Neural crest cell (in vitro differentiated cells): ENCODE data around the gene VSX1. TPM values are rescaled to one million over a fixed set of nuclear protein-coding genes. Genes with fewer than 3 reads are reported as not detected.

Source experiments
- DNase-seq: peaks from one replicate; pipeline ENCODE4 v3.0.0; 2021; ENCODE audit warnings: low read depth, mixed read lengths, low spot score
- H3K27ac Mint-ChIP-seq: one replicate; pipeline ENCODE4 v1.8.0; 2021; ENCODE audit warnings: mild to moderate bottlenecking, mixed read lengths; ENCODE audit not compliant: unreplicated experiment
- H3K27me3 Mint-ChIP-seq: 2 replicates; pipeline ENCODE4 v1.8.0; 2021; ENCODE audit warnings: low read depth, mild to moderate bottlenecking, mixed read lengths
- H3K36me3 Mint-ChIP-seq: 2 replicates; pipeline ENCODE4 v1.8.0; 2021; ENCODE audit warnings: low read depth, mild to moderate bottlenecking, mixed read lengths
- H3K4me1 Mint-ChIP-seq: 2 replicates; pipeline ENCODE4 v1.8.0; 2021; ENCODE audit warnings: mixed read lengths
- H3K4me3 Mint-ChIP-seq: one replicate; pipeline ENCODE4 v1.8.0; 2021; ENCODE audit warnings: mild to moderate bottlenecking, mixed read lengths
- H3K9me3 Mint-ChIP-seq: 2 replicates; pipeline ENCODE4 v1.8.0; 2021; ENCODE audit warnings: mixed read lengths
- CTCF ChIP-seq: fragments of 200-600 bp; sonication (generic); conservative IDR thresholded peaks from 2 replicates; pipeline ENCODE4 v1.5.0; 2021; ENCODE audit warnings: antibody characterized with exemption, mild to moderate bottlenecking
- total RNA-seq: library from RNA; stranded (reverse); gene quantifications from 2 replicates; pipeline ENCODE4 v1.2.1, GENCODE V29; 2021

VSX1 gene
- total RNA-seq, 1 donor from 2014 or later: 4.2 TPM

GRCh38 chr20:25070821-25071473, 11.0 kb downstream of the VSX1 start:
- Mint-ChIP-seq H3K9me3 (no peaks in the 10 kb centered on the region), H3K27ac (no peak overlapping the region), H3K4me3 (no peak overlapping the region), H3K36me3 (no peaks in the 10 kb centered on the region), H3K4me1 (peaks cover 5% of the 10 kb centered on the region), H3K27me3 (peaks cover 75% of the 10 kb centered on the region)
- no peak for DNase-seq
- TF ChIP-seq CTCF: no peak

- H3K9me3 Mint-ChIP-seq: no peaks in the 10 kb centered on the region
- H3K4me1 Mint-ChIP-seq: peaks cover 25% of the 10 kb centered on the region
- no peak overlapping the region for H3K27ac Mint-ChIP-seq
- H3K36me3 Mint-ChIP-seq: no peaks in the 10 kb centered on the region
- no peak for DNase-seq
- peaks cover 59% of the 10 kb centered on the region for H3K27me3 Mint-ChIP-seq
- no peak overlapping the region for H3K4me3 Mint-ChIP-seq
- TF ChIP-seq CTCF: no peak
Measured at GRCh38 chr20:25067102-25067987, 14.6 kb downstream of the VSX1 start.

GRCh38 chr20:25066386-25066785, 15.6 kb downstream of the VSX1 start:
- H3K27me3 Mint-ChIP-seq: peaks cover 53% of the 10 kb centered on the region
- H3K27ac Mint-ChIP-seq: no peak overlapping the region
- H3K4me3 Mint-ChIP-seq: no peak overlapping the region
- H3K36me3 Mint-ChIP-seq: no peaks in the 10 kb centered on the region
- DNase-seq: no peak
- H3K9me3 Mint-ChIP-seq: no peaks in the 10 kb centered on the region
- TF ChIP-seq CTCF: no peak
- H3K4me1 Mint-ChIP-seq: peaks cover 25% of the 10 kb centered on the region

- peak; percentile 87 for TF ChIP-seq CTCF
- Mint-ChIP-seq H3K27me3 (peaks cover 53% of the 10 kb centered on the region), H3K36me3 (no peaks in the 10 kb centered on the region), H3K4me1 (peaks cover 25% of the 10 kb centered on the region), H3K9me3 (no peaks in the 10 kb centered on the region), H3K4me3 (no peak overlapping the region), H3K27ac (no peak overlapping the region)
- peak; percentile 48 for DNase-seq
Measured at GRCh38 chr20:25065625-25066338, 16.2 kb downstream of the VSX1 start.

GRCh38 chr20:25065072-25065624, 16.8 kb downstream of the VSX1 start:
- H3K27me3 Mint-ChIP-seq: peaks cover 53% of the 10 kb centered on the region

More at GRCh38 chr20:25065072-25065624, 16.8 kb downstream of the VSX1 start:
- Mint-ChIP-seq H3K27ac (no peak overlapping the region), H3K4me1 (peaks cover 25% of the 10 kb centered on the region), H3K36me3 (no peaks in the 10 kb centered on the region), H3K4me3 (no peak overlapping the region), H3K9me3 (no peaks in the 10 kb centered on the region)
- TF ChIP-seq CTCF: no peak
- DNase-seq: no peak
